ENCODE measurements around the gene LGALS13.

Gene LGALS13

DNA sequence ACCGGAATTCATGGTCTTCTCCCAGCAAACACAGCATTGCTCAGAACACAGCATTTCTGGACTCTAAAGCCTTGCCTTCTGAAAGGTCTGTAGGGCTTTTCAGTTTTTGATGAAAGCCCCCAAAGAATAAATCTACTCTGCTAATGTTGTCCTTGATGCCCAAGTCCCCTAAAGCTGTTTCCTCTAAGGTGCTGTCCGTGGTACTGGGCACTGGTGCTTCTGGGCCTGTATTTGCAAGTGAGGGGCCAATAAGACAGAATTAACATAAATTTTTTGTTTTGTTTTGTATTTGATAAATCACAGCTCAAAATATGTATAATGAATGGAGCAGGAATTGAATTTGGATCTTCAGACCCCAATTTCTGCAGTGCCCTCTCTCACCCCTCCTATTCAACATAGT is 12.1 kb upstream of the LGALS13 start:
- TF ChIP-seq, protein P1, sequence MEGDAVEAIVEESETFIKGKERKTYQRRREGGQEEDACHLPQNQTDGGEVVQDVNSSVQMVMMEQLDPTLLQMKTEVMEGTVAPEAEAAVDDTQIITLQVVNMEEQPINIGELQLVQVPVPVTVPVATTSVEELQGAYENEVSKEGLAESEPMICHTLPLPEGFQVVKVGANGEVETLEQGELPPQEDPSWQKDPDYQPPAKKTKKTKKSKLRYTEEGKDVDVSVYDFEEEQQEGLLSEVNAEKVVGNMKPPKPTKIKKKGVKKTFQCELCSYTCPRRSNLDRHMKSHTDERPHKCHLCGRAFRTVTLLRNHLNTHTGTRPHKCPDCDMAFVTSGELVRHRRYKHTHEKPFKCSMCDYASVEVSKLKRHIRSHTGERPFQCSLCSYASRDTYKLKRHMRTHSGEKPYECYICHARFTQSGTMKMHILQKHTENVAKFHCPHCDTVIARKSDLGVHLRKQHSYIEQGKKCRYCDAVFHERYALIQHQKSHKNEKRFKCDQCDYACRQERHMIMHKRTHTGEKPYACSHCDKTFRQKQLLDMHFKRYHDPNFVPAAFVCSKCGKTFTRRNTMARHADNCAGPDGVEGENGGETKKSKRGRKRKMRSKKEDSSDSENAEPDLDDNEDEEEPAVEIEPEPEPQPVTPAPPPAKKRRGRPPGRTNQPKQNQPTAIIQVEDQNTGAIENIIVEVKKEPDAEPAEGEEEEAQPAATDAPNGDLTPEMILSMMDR (conservative IDR thresholded peaks at IDR 0.05), result no peak
- no peak for TF ChIP-seq ZFX (IDR thresholded peaks at IDR 0.05)

DNA sequence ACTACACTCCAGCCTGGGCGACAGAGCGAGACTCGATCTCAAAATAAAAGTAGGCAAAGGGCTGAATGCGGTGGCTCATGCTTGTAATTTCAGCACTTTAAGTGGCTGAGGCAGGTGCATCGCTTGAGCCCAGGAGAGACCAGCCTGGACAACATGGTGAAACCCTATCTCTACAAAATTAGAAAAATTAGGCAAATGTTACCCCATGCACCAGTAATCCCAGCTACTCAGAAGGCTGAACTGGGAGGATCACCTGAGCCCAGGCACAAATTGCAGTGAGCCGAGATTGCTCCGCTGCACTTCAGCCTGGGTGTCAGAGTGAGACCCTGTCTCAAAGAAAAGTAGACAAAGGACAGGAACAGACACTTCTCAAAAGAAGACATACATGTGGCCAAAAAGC is 9.9 kb upstream of the LGALS13 start:
- TF ChIP-seq, protein P1 (conservative IDR thresholded peaks at IDR 0.05), result no peak
- no peak for TF ChIP-seq ZFX (IDR thresholded peaks at IDR 0.05)
- no peak overlapping the region for H3K27ac ChIP-seq

More for the DNA sequence above, 12.1 kb upstream of the LGALS13 start:
- no peak overlapping the region for H3K27ac ChIP-seq

DNA sequence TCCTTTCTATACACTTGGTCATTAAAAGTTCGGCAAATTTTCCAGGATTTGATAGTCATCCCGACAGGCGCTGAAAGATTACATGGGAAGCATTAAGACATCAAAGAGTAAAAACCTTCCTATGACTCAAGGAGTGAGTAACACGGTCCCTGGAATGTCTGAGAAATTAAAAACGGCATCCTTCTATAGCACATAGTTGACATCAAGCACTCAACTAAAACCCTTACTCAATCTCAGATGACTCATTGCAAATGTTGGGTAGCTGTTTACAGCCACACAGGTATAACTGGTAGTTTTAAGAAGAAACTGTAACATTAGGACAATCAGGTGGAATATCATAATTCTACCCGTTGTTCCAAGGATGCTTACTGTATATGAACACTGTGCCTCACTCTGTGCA is 6.4 kb upstream of the LGALS13 start:
- no peak for TF ChIP-seq ZFX (IDR thresholded peaks at IDR 0.05)
- TF ChIP-seq, protein P1 (conservative IDR thresholded peaks at IDR 0.05), result no peak
- H3K27ac ChIP-seq, result no peak overlapping the region

DNA sequence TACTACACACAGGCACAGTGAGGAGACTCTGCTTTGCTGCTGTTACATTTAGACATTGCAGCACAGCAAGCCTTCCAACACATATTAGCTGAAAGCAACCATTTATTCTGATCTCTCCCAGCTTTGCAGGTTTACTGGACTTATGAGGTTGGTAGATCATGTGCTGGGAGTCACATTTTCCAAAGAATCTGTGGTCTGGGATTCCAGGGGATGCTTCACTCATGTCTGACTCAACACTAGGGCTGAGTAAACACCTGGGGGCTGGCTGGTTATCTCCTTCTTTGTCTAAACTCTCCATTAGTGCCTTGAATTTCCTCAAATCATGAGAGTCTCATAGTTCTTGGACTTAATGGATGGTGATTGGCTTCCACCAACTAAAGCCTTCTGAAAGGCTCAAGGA is 5.4 kb upstream of the LGALS13 start:
- TF ChIP-seq, protein P1 (conservative IDR thresholded peaks at IDR 0.05), result no peak
- no peak for TF ChIP-seq ZFX (IDR thresholded peaks at IDR 0.05)

DNA sequence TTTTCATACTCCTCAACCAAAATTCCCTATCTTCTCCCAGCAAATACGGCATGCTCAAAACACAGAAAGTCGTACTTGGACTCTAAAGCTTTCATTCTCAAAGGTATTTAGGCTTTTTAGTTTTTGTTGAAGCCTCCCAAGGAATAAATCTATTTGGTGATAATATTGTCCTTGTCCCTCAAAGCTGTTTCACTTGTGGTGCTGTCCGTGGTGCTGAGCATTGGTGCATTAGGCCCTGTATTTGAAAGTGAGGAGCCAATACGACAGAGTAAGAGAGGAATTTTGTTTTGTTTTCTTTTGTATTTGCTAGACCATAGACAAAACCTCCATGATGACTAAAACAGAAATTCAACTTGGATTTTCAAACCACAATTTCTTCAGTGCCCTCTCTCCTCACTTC is 3.2 kb upstream of the LGALS13 start:
- TF ChIP-seq, protein P1 (conservative IDR thresholded peaks at IDR 0.05), result no peak
- TF ChIP-seq ZFX (IDR thresholded peaks at IDR 0.05), result no peak
- H3K27ac ChIP-seq, result no peak overlapping the region

More for the DNA sequence above, 5.4 kb upstream of the LGALS13 start:
- no peak overlapping the region for H3K27ac ChIP-seq

DNA sequence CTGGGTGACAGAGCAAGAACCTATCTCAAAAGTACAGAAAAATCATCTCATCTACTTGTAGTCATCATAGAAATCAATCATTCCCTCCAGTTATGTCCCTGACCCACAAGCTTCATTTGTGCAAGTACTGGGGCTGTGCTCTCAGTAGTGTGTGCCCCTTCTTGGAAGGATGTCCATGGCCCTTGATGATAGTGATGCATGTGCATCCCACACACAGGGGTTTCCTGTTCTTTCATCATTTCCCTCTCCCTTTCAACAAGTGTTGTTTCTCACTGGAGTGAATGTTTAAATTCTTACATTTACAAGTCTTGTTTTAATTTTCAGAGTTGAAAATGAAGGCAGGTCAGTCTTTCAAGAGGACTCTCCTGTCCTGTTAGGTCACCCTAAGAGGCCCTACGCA is 1.5 kb downstream of the LGALS13 start:
- TF ChIP-seq, protein P1 (conservative IDR thresholded peaks at IDR 0.05), result no peak
- no peak for TF ChIP-seq ZFX (IDR thresholded peaks at IDR 0.05)
- H3K27ac ChIP-seq, result no peak overlapping the region

DNA sequence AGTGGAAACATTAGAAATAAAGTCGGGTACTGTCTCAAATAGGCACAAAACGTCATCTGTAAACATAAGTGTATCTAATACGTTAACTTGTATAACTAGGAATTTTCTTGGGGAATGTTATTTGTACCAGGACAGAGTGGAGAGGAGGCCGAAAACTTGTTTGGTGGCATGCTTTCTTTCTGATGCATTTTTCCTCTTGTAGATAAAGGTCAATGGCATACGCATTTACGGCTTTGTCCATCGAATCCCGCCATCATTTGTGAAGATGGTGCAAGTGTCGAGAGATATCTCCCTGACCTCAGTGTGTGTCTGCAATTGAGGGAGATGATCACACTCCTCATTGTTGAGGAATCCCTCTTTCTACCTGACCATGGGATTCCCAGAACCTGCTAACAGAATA is 4.7 kb downstream of the LGALS13 start:
- no peak overlapping the region for H3K27ac ChIP-seq
- no peak for TF ChIP-seq ZFX (IDR thresholded peaks at IDR 0.05)
- TF ChIP-seq, protein P1 (conservative IDR thresholded peaks at IDR 0.05), result no peak
